ENCODE measurements around the gene TMEM63C.

TMEM63C gene

GRCh38 chr14:77225254-77225653, 43.7 kb downstream of the TMEM63C start:
- no peak for DNase-seq

GRCh38 chr14:77225892-77226557, 44.4 kb downstream of the TMEM63C start:
- no peak for DNase-seq

GRCh38 chr14:77228056-77228455, 46.5 kb downstream of the TMEM63C start:
- no peak for DNase-seq

GRCh38 chr14:77230914-77231313, 49.3 kb downstream of the TMEM63C start:
- peak; percentile 33 for DNase-seq

DNA sequence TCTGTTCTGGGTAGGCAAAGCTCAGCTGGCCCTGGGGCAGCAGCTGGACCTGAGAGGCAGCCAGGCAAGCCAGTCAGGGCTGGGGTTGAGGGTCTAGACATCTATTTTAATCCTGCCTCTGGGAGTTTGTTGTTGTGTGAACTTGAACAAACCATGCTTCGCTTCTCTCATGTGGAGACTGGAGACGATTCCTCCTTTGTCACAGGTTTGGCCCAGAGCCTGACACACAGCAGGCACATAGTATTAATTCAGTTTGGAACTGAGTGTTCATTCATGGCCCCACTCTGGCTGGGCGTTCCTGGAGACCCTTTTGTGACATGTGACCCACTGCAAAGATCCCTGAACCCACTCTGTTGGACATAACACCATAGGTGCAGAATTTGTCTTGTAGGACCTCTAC, 50.1 kb downstream of the TMEM63C start:
- no peak for DNase-seq

DNA sequence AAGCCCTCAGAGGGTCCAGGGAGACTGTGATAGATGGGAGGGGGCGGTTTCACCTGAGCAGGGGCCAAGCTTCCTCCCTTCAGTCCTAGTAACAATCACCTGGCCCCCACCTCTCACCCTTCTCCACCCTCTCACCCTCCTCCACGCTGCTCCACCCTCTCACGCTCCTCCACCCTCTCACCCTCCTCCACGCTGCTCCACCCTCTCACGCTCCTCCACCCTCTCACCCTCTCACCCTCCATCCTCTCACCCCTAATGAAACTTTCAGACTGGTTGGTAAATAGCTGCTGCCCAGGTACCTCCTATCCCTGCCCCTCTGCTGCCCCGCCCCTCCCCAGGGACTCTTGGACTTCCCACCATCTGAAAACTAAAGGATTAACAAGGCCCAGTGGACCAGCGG, 55.2 kb downstream of the TMEM63C start:
- DNase-seq: no peak

DNA sequence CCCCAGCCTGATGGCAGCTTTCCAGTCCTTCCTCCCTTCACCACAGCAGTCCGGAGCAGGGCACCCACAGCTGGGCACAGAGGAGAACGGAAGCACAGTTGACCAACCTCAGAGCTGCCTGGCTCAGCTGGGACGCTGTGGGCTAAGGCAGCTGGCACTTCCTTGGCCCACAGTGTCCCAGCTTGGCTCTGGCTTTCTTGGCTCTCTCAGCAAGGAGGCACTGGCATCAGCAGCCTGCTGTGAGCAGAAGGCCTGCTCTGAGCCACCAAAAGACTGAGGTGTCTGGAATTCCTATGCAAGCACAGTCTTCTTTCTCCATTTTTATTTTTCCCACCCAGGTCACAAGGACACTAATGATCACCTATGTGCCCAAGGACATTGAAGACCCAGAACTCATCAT, 56.8 kb downstream of the TMEM63C start:
- no peak for DNase-seq

DNA sequence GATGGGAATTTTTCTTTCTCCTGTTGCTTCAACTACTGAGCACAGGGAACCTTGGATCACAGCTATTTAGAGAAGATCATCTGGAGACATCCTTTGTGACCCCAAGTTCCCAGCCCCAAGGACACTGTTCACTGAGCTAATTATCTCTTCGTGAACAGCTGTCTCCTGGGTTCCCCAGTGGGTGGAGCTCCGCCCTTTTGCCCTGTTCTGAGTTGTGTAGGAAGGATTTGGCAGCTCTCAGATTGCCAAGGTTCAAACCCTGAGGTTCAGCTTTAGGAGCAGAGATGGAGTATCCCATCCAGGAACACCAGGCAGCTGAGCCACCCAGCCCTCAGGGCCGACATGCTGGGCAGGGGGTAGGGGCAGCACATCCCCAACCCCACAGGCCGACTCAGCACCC, 57.4 kb downstream of the TMEM63C start:
- DNase-seq: no peak

DNA sequence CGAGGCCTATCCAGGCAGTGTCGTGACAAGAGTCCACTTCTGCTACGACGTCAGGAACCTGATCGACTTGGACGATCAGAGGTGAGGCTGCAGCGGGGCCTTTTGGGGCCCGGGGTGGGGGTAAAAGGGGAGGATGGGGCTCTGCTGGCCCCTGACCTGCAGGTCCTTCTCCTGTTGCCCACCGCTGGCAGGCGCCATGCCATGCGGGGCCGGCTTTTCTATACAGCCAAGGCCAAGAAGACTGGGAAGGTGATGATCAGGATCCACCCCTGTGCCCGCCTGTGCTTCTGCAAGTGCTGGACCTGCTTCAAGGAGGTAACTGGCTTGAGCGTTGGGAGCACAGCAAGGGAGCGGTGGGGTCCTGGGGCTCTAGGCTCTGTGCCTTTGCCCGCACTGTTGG, 57.8 kb downstream of the TMEM63C start:
- no peak for DNase-seq

- no peak for DNase-seq
These were observed 58.8 kb downstream of the TMEM63C start for GRCh38 chr14:77240336-77240915.

GRCh38 chr14:77241955-77242354, 60.4 kb downstream of the TMEM63C start:
- no peak for DNase-seq

- no peak for DNase-seq
These were observed 61.2 kb downstream of the TMEM63C start for GRCh38 chr14:77242752-77243151.

GRCh38 chr14:77243853-77244252, 62.3 kb downstream of the TMEM63C start:
- DNase-seq: no peak

DNA sequence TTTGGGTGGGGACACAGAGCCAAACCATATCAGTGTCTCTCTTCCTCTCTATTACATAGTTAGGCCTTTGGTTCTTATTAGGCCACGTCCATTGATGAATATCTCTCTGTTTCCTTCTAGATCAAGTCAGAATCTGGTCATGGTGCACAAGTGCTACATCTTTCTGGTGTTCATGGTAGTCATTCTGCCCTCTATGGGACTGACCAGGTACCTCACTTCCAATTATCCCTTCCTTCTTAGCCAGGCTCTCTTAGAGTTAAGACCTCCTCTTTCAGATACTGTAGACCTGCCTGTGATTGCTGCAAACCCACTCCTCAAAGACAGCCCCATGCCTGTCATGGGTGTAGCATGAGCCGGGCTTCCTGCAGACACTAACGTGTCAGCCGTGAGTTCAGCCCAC, 64.2 kb downstream of the TMEM63C start:
- DNase-seq: no peak

GRCh38 chr14:77246784-77247183, 65.2 kb downstream of the TMEM63C start:
- no peak for DNase-seq

DNA sequence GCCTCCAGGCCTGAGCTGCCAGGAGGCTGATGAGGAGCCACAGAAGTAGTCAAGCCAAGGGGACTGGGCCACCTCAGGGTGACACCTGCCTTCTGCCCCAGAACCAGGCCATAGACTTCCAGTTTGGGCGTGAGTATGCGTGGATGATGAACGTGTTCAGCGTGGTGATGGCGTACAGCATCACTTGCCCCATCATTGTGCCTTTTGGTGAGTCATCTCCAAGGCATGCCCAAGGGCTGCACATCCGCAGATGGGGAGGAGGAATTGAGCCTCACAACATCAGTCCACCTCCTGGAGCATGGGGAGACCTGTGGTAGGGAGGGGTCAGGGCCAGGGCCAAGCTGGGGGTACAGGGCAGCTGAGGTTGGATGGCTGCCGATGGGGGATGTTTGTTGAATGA, 67.1 kb downstream of the TMEM63C start:
- no peak for DNase-seq

DNA sequence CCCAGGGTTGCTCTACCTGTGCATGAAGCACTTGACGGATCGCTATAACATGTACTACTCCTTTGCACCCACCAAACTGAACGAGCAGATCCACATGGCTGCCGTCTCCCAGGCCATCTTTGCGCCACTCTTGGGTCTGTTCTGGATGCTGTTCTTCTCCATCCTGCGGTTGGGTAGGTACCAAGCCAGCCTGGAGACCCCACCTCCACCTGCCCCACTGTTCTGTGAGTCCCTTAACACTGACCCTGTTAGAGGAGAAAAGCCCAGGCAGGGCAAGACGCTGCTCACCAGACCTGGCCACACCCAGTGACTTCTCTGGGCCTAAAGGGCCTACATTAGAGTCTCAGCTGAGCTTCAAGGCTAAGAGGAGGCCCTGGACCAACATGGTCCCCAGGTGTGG, 67.7 kb downstream of the TMEM63C start:
- no peak for DNase-seq

DNA sequence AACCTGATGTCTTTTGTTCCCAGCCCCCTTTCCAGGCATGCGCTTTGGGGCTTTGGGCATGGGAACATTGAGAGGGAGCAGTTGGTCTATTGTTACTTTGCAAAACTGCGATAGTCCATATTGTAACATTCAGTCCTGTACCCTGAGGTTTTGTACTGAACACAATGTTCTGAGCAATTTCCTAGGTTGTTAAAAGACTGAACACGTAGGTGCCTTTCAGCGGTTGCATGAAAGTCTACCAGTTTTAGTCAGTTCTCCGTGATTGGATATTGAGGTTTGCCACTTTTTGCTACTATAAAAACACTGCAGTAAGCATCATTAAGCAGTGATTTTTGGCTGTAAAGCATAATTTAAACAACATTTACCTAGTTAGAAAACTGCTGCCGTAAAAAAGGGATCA, 69.3 kb downstream of the TMEM63C start:
- no peak for DNase-seq

DNA sequence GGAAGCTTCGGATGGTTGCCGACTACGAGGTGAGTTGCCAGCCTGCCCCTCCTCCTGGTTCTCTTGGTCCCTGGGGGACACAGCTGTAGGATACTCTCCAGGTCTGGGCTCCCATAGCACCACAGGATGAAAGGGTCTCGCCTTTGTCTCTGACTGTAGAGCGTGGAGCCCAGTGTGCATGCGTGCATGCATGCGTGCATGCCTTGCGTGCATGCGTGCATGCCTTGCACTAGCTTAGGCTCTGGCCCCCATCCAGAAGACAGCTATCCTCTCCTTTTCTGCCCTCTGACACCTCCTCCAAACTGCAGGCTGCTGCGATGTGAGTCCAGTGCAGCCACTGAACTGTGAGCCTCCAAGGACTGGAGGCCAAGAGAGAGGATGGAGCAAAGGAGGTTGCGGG, 70.3 kb downstream of the TMEM63C start:
- DNase-seq: peak; percentile 65

DNA sequence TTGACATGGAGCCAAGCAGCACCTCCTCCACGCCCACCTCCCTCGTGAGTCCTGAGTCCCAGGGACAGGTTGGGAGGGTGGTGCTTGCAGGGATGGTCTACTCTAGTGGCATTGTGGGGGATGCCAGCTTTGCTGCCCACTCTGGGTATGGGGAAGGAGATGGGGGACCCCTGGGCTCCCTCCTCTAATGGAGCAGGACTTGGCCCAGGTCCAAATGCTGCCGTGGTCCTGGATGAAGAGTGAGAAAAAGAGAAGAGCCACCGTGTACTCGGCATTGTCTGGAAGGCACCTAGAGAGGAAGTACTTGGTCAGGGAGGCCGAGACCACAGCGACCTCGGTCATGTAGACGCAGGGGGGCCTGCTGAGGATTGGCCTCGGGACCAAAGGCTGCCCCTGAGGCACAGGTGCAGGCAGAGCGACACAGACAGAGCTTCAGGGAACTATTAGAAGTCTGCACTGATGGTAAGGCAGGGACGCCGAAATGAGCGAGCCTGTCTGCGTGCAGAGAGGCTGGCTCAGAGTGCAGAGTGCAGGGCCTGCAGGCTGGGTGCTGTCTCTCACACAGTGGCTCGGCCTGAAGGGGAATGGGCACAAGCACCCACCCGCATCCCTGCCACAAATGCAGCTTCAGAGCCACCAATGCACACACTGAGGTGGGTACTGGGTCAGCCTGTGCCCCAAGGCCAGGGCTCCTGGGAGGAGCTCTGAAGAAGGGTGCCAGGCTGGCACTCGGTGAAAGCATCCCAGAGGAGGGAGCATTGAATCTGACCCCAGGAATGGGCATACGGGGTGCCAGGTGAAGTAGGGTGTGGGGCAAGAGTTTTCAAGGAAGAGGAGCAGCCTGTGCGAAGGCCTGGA, 72.0 kb downstream of the TMEM63C start:
- no peak for DNase-seq

DNA sequence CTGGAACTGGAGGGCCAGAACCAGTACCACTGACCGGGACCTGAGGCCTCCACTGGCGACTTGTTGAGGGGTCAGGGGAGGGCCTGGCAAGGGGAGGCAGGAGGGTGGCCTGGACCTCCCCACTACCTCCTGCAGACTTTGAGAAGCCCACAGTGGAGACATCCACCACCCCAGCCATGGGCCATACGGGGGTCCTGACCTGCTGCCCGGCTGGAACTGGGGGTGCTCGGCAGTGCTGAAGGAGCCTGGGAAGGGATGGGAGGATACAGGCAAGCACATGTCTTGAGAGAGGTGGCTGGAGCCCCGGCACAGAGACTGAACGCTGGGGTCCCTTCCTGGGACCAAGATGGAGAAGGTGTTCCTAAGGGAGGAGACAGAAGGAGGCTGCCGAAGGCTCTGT, 75.1 kb downstream of the TMEM63C start:
- DNase-seq: no peak

- no peak for DNase-seq
These were observed 76.1 kb downstream of the TMEM63C start for GRCh38 chr14:77257700-77258099.

GRCh38 chr14:77258566-77258965, 77.0 kb downstream of the TMEM63C start:
- DNase-seq: no peak

- no peak for DNase-seq
These were observed 77.6 kb downstream of the TMEM63C start for GRCh38 chr14:77259025-77259715.
